Measurements from ENCODE around the gene TP53BP1. TPM values are rescaled to one million over a fixed set of nuclear protein-coding genes. Genes with fewer than 3 reads are reported as not detected.
"Not testable (repeated sequence)": the region's sequence is repeated elsewhere in the genome, so short reads cannot be mapped to it uniquely, and the experiment has no call there.

The TP53BP1 gene, protein sequence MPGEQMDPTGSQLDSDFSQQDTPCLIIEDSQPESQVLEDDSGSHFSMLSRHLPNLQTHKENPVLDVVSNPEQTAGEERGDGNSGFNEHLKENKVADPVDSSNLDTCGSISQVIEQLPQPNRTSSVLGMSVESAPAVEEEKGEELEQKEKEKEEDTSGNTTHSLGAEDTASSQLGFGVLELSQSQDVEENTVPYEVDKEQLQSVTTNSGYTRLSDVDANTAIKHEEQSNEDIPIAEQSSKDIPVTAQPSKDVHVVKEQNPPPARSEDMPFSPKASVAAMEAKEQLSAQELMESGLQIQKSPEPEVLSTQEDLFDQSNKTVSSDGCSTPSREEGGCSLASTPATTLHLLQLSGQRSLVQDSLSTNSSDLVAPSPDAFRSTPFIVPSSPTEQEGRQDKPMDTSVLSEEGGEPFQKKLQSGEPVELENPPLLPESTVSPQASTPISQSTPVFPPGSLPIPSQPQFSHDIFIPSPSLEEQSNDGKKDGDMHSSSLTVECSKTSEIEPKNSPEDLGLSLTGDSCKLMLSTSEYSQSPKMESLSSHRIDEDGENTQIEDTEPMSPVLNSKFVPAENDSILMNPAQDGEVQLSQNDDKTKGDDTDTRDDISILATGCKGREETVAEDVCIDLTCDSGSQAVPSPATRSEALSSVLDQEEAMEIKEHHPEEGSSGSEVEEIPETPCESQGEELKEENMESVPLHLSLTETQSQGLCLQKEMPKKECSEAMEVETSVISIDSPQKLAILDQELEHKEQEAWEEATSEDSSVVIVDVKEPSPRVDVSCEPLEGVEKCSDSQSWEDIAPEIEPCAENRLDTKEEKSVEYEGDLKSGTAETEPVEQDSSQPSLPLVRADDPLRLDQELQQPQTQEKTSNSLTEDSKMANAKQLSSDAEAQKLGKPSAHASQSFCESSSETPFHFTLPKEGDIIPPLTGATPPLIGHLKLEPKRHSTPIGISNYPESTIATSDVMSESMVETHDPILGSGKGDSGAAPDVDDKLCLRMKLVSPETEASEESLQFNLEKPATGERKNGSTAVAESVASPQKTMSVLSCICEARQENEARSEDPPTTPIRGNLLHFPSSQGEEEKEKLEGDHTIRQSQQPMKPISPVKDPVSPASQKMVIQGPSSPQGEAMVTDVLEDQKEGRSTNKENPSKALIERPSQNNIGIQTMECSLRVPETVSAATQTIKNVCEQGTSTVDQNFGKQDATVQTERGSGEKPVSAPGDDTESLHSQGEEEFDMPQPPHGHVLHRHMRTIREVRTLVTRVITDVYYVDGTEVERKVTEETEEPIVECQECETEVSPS (N-terminal part only)
- polyA plus RNA-seq (2012; ENCODE audit: low read depth, missing spikeins) = 16.5 TPM

DNA sequence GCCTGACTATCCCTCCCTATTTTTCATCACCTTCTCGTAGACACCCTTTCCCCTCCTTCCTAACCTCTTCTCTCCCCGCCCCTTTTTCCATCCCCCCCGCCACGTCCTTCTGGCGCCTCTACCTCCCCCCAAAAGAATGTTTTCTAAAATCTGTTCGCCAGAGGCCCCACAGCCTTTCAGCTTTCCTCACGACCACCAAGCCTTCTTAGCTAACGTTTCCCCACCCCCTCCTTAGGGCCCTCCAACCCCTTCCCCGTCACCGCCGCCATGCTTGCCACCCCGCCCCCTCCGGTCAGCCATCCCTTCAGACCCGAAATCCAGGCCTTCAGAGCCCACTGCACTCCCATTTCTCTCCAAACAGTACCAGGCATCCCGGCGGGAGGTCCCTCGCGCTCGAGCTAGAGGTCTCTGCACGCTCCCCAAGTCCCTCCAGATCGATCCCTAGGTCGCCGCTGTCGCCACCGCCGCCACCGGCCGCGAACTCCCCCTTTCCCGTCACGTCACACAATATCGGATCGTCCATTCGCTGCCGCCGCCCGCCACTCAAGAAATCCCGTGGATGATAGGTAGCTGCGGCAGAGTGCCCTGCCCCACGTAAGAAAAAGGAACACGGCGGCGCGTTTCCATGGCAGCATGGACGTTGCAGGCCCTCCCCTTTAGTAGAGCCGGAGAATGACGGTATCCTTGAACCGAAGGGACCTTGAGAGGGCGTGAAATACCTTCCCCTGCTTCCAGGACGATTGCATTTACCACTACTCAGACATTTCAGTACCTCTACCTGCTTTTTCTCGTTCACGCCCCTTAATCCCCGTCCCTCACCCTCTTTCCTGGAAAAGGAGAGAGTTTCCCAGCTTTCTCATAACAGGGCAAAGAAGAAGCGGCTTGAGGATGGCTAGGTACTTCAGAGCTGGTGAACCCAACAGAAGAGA is at the start of gene TP53BP1:
TP53BP1 (minus strand) TSS at position 484 of the 929 bp plus-strand sequence; CDS start at position 371, 113 bp downstream.
- DNase-seq (ENCODE audit: insufficient read length, low spot score) = peak; percentile 77
- peak; percentile 96 for FAIRE-seq
- TF ChIP-seq PAX5 (IDR thresholded peaks at IDR 0.05; ENCODE audit: insufficient read depth, low read length, severe bottlenecking) = no peak
- TF ChIP-seq SPI1 (IDR thresholded peaks at IDR 0.05; ENCODE audit: low read depth, low read length) = peak; percentile 46

DNA sequence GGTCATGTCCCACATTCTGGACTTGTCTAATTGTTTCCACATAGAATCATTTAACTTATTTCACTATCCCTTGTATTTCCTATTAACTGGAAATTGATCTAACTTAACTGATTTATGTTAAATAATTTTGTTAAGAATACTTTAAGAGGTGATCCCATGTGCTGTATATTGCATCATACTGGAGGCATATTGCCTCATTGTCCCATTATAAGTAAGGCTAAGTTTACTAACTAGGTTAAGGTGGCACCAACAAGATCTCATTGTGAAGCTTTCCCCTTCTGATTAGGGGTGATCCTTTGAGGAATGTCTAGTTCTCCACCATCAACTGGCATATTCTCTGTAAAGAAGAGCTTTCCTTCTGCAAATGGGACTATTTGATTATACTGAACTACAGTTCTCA is 48.8 kb upstream of the TP53BP1 start:
- DNase-seq (ENCODE audit: insufficient read length, low spot score) = no peak
- no peak for FAIRE-seq
- no peak for TF ChIP-seq POU2F2 (IDR thresholded peaks at IDR 0.05; ENCODE audit: low read depth, low read length)
- no peak for TF ChIP-seq SPI1 (IDR thresholded peaks at IDR 0.05; ENCODE audit: low read depth, low read length)
- TF ChIP-seq POLR2A (IDR thresholded peaks at IDR 0.05; ENCODE audit: low read depth, low read length) = no peak
- TF ChIP-seq POLR2AphosphoS5 (IDR thresholded peaks at IDR 0.05; ENCODE audit: low read depth, low read length) = no peak
- TF ChIP-seq PAX5 (IDR thresholded peaks at IDR 0.05; ENCODE audit: insufficient read depth, low read length, severe bottlenecking) = no peak
- no peak for TF ChIP-seq TAF1 (IDR thresholded peaks at IDR 0.05; ENCODE audit: low read depth, low read length)

DNA sequence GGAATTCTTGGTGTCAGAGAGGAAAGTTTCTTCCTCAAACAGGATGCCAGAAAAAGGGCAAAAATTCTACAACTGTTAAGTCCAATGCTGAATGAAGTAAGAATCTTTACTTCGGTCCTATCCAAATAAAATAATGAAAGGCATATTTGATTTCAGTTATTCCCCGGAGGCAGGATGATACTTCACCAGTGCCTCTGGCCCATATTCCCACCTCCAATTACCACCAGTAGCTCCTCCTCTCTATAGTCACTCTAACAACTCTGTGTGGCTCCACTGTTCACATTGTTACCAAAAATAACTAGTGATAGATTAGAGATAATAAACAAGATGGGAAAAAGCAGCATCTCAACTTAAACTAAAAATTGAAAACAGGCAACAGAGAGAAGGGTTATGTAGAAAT is 45.1 kb upstream of the TP53BP1 start:
- DNase-seq (ENCODE audit: insufficient read length, low spot score) = no peak
- no peak for FAIRE-seq
- TF ChIP-seq SPI1 (IDR thresholded peaks at IDR 0.05; ENCODE audit: low read depth, low read length) = no peak
- TF ChIP-seq PAX5 (IDR thresholded peaks at IDR 0.05; ENCODE audit: insufficient read depth, low read length, severe bottlenecking) = no peak
- no peak for TF ChIP-seq TAF1 (IDR thresholded peaks at IDR 0.05; ENCODE audit: low read depth, low read length)
- no peak for TF ChIP-seq POLR2AphosphoS5 (IDR thresholded peaks at IDR 0.05; ENCODE audit: low read depth, low read length)

DNA sequence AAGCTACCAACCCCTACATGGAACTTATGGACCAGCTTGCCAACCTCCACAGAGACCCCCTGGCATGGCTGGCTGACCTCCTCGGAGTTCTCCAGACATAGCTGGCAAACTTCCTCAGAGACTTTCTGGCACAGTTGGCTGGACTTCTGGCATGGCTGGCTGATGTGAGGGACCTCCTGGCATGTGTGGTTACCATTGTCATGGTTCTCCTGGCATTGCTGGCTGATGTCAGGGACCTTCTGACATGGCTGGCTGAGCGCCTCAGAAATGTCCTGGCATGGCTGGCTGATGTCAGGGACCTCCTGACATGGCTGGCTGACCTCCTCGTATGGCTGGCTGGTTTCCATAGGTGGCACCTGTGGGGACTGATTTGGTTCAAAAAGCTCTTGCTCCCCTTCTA is 41.9 kb upstream of the TP53BP1 start:
- FAIRE-seq = no peak
- no peak for TF ChIP-seq PAX5 (IDR thresholded peaks at IDR 0.05; ENCODE audit: insufficient read depth, low read length, severe bottlenecking)
- no peak for TF ChIP-seq POU2F2 (IDR thresholded peaks at IDR 0.05; ENCODE audit: low read depth, low read length)
- TF ChIP-seq POLR2A (IDR thresholded peaks at IDR 0.05; ENCODE audit: low read depth, low read length) = no peak
- DNase-seq (ENCODE audit: insufficient read length, low spot score) = no peak

DNA sequence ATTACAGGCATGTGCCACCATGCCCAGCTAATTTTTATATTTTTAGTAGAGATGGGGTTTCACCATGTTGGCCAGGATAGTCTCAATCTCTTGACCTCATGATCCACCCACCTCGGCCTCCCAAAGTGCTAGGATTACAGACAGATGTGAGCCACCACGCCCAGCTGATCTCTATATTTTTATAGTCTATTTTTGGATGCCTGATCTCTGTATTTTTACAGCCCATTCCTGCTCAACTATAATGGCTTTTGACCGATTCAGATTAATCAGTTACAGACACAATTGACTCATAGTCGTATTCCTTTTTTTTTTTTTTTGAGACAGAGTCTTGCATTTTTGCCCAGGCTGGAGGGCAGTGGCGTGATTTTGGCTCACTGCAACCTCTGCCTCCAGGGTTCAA is 39.9 kb upstream of the TP53BP1 start:
- not testable (repeated sequence) for DNase-seq (ENCODE audit: insufficient read length, low spot score); FAIRE-seq

DNA sequence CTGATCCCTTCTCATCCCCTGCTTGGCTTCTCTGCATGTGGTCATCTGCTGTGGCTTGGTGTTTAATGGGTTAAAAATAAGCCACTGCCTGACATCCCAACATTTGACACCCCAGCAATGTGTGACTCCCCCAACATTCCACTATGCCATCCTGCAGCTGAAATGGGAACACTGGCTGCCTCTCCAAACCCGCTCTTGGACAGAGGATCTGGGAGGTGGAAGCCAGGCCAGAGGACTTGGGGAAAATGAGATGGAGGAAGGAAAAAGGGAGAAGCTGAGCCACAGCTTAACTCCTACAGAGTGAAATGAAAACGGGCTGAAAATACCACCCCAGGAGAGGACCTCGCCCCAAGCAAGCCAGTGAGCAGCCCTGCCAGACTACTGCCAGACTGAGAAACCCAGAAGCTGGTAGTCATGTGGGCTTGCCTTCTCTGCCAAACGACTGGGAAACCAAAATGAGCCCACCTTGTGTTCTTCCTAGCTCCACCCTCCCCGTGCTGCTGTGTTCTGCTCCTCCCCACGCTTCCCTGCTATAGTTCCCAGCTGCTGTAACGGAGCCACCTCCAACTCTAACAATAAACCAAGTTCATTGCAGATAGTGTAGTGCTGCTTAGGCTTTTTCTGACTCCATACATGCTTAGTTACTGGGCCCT is 38.2 kb upstream of the TP53BP1 start:
- no peak for DNase-seq (ENCODE audit: insufficient read length, low spot score)
- no peak for FAIRE-seq
- TF ChIP-seq POLR2AphosphoS5 (IDR thresholded peaks at IDR 0.05; ENCODE audit: low read depth, low read length) (no peak), POLR2A (IDR thresholded peaks at IDR 0.05; ENCODE audit: low read depth, low read length) (no peak), TAF1 (IDR thresholded peaks at IDR 0.05; ENCODE audit: low read depth, low read length) (no peak), SPI1 (IDR thresholded peaks at IDR 0.05; ENCODE audit: low read depth, low read length) (no peak), PAX5 (IDR thresholded peaks at IDR 0.05; ENCODE audit: insufficient read depth, low read length, severe bottlenecking) (no peak), POU2F2 (IDR thresholded peaks at IDR 0.05; ENCODE audit: low read depth, low read length) (no peak)

DNA sequence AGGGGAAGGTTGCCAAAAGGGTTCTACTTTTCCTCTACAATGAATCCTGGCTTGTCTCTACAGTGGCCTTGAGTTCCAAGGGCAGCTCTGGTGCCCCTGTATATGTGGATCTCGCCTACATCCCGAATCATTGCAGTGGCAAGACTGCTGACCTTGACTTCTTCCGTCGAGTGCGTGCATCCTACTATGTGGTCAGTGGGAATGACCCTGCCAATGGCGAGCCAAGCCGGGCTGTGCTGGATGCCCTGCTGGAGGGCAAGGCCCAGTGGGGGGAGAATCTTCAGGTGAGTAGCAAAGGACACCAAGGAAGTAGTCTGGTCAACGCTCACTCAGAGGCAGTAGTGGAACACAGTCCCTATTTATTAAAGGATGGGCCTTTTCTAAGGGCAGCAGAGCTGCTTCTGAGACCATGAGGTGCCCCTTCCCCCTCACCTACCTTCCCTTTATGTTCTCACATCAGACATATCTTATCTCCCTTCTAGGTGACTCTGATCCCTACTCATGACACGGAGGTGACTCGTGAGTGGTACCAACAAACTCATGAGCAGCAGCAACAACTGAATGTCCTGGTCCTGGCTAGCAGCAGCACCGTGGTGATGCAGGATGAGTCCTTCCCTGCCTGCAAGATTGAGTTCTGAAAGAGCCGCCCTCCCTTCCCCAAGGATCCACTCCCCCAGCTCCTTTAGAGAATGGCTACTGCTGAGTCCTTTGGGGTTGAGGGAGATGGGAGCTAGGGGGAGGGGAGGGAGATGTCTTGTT is 36.8 kb upstream of the TP53BP1 start:
- DNase-seq (ENCODE audit: insufficient read length, low spot score) (no peak), FAIRE-seq (no peak)
- TF ChIP-seq SPI1 (IDR thresholded peaks at IDR 0.05; ENCODE audit: low read depth, low read length) (no peak), POLR2A (IDR thresholded peaks at IDR 0.05; ENCODE audit: low read depth, low read length) (no peak), POU2F2 (IDR thresholded peaks at IDR 0.05; ENCODE audit: low read depth, low read length) (no peak), POLR2AphosphoS5 (IDR thresholded peaks at IDR 0.05; ENCODE audit: low read depth, low read length) (no peak), TAF1 (IDR thresholded peaks at IDR 0.05; ENCODE audit: low read depth, low read length) (no peak), PAX5 (IDR thresholded peaks at IDR 0.05; ENCODE audit: insufficient read depth, low read length, severe bottlenecking) (no peak)

DNA sequence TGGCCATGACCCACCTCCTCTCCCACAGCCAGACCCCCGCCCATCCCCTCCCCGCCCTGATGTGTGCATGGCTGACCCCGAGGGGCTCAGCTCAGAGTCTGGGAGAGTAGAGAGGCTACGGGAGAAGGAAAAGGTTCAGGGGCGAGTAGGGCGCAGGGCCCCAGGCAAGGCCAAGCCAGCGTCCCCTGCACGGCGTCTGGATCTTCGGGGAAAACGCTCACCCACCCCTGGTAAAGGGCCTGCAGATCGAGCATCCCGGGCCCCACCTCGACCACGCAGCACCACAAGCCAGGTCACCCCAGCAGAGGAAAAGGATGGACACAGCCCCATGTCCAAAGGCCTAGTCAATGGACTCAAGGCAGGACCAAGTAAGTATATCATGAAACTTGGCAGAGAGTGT is 36.2 kb upstream of the TP53BP1 start:
- no peak for DNase-seq (ENCODE audit: insufficient read length, low spot score)
- FAIRE-seq = no peak
- TF ChIP-seq TAF1 (IDR thresholded peaks at IDR 0.05; ENCODE audit: low read depth, low read length) (no peak), SPI1 (IDR thresholded peaks at IDR 0.05; ENCODE audit: low read depth, low read length) (no peak), PAX5 (IDR thresholded peaks at IDR 0.05; ENCODE audit: insufficient read depth, low read length, severe bottlenecking) (no peak), POLR2AphosphoS5 (IDR thresholded peaks at IDR 0.05; ENCODE audit: low read depth, low read length) (no peak), POLR2A (IDR thresholded peaks at IDR 0.05; ENCODE audit: low read depth, low read length) (no peak), POU2F2 (IDR thresholded peaks at IDR 0.05; ENCODE audit: low read depth, low read length) (no peak)
